Stomach (tissue), 9 donors: ENCODE measurements around the gene DOK5. TPM values are rescaled to one million over a fixed set of nuclear protein-coding genes. Genes with fewer than 3 reads are reported as not detected.
"Not testable (repeated sequence)": the region's sequence is repeated elsewhere in the genome, so short reads cannot be mapped to it uniquely, and the experiment has no call there.

ENCODE experiments used
- DNase-seq, 2 donors: peaks; one replicate each; pipeline versions ENCODE4 v3.0.0 to v3.0.0-alpha.2; 2013 to 2019
- H3K27ac ChIP-seq, 5 donors: fragments of 200-600 bp in 4 of 5; sonication (generic) in 4 of 5; one replicate each; pipeline ENCODE4 v1.5.1; 2013 to 2019; ENCODE audit warnings: mild to moderate bottlenecking in 1 of 5, moderate library complexity in 1 of 5
- H3K27me3 ChIP-seq, 3 donors: fragments of 200-600 bp; sonication (generic); one replicate each; pipeline ENCODE4 v1.5.1; 2017 to 2019; ENCODE audit warnings: mixed run types in 1 of 3
- H3K36me3 ChIP-seq, 4 donors: fragments of 200-600 bp; sonication (generic); 1 replicate in 3 of 4; 2 replicates in 1 of 4; pipeline ENCODE4 v1.5.1; 2016 to 2019
- H3K4me1 ChIP-seq, 4 donors: fragments of 200-600 bp; sonication (generic); one replicate each; pipeline ENCODE4 v1.5.1; 2016 to 2019
- H3K4me3 ChIP-seq, 4 donors: fragments of 200-600 bp; sonication (generic) in 3 of 4; one replicate each; pipeline ENCODE4 v1.5.1; 2016 to 2019; ENCODE audit warnings: mild to moderate bottlenecking in 1 of 4
- H3K9me3 ChIP-seq, 4 donors: fragments of 200-600 bp; sonication (generic); one replicate each; pipeline ENCODE4 v1.5.1; 2016 to 2019
- CTCF ChIP-seq, 7 experiments: fragments of 450-650 bp in 4 of 7; fragments of 200-600 bp in 3 of 7; sonication (generic) in 3 of 7; IDR thresholded peaks; one replicate each; pipeline ENCODE4 v1.5.1; 2016 to 2019; ENCODE audit warnings: antibody characterized with exemption in 7 of 7, control low read depth in 2 of 7, mild to moderate bottlenecking in 1 of 7
- EP300 ChIP-seq: sonication (generic); formaldehyde crosslinking; IDR thresholded peaks from one replicate; pipeline ENCODE4 v1.6.1; 2017; ENCODE audit warnings: antibody characterized with exemption
- POLR2A ChIP-seq, 4 donors: fragments of 450-650 bp; IDR thresholded peaks; one replicate each; pipeline ENCODE4 v1.6.1; 2016; ENCODE audit warnings: antibody characterized with exemption in 4 of 4, control low read depth in 2 of 4, mild to moderate bottlenecking in 1 of 4, moderate library complexity in 1 of 4
- POLR2AphosphoS5 ChIP-seq, 3 donors: sonication (generic); formaldehyde crosslinking; IDR thresholded peaks; one replicate each; pipeline ENCODE4 v1.6.1; 2016; ENCODE audit warnings: antibody characterized with exemption in 3 of 3
- WGBS, 5 donors: extraction: QIAGEN DNeasy Blood & Tissue Kit in 3 of 5; methylation state at CpG; one replicate each; pipeline versions ENCODE4 v1.1.5 to v1.1.7; 2013 to 2018; 5-methylcytosine and 5-hydroxymethylcytosine counted together
- intact Hi-C: fragments of 100-400 bp; cut with DNase I; formaldehyde crosslinking; loops from one replicate; pipeline ENCODE4 v1.15.1; 2023; ENCODE audit warnings: low total_unique reads
- polyA plus RNA-seq, 3 donors: library from polyadenylated mRNA; stranded (reverse); fragments of 200-250 nt; gene quantifications; one replicate each; pipeline ENCODE4 v1.2.3, GENCODE V29; 2013
- total RNA-seq, 5 donors: library from RNA; depleted of rRNA; stranded (reverse); fragments of >200 nt; gene quantifications; one replicate each; pipeline versions ENCODE4 v1.1.0 to v1.2.3, GENCODE V29; 2014 to 2016
- donor health status: healthy with polysubstance abuse.
- donor health status: Bipolar disorder and iron deficiency.
- donor health status: healthy.

The DOK5 gene
- total and polyA plus RNA-seq, 8 donors = 0.58 to 4.4 (median 1.1) TPM; not detected in 4

GRCh38 chr20:54477191-54477955 lies 2.0 kb downstream of the DOK5 start:
- TF ChIP-seq POLR2A (IDR thresholded peaks at IDR 0.05) (no peak), EP300 (no peak), CTCF (IDR thresholded peaks at IDR 0.05) (no peak), POLR2AphosphoS5 (IDR thresholded peaks at IDR 0.05) (no peak)
- Histone ChIP-seq H3K27me3 (peaks cover 0 to 42% (median 32%) of the 10 kb centered on the region in 3 donors), H3K4me1 (peaks cover 12 to 24% (median 20%) of the 10 kb centered on the region in 4 donors), H3K9me3 (no peaks in the 10 kb centered on the region), H3K4me3 (peak overlapping the region in 1 of 4 donors; percentile 69), H3K27ac (no peak overlapping the region), H3K36me3 (no peaks in the 10 kb centered on the region)
- no peak for DNase-seq
- intact Hi-C loops = no loop called here
- 14 to 39% (median 23%) methylated on average over 3 of the region's 3 CpGs for WGBS, 5 donors

DNA sequence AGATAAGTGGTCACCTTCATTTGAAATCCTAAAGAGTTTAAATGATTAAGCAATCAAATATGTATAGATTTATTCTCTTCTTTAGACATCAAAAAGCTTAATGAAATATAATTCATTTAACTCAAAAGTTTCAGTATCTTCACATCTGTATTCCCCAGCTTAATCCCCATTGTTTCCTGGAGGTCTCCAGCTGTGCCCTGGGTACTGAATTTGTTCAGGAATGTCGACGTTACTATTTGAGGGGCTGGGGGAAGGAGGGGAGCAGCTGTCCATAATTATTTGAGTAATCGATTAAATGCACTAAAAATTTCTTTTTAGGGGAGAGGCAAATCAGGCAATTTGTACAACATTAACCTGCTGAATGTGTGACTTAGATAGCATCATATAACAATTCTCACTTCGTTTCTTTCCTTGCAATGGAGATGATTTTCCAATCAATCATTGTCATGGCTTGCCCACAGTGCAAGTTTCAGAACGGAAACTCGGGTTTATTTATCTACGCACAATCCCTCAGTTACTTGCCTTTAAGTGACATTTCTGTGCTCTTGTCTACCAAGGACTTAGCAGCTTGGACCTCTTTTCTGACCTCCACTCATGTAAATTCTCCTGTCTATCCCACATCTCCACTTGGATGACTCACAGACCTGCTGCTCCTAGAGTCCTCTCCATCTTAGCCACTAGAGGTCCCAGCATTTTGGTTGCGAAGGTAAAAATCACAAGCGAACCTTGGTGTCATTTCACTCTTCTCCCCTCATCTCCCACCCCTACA lies 3.9 kb downstream of the DOK5 start:
- WGBS, 5 donors = 27 to 43% (median 35%) methylated on average over 9 of the region's 9 CpGs
- Histone ChIP-seq H3K9me3 (no peaks in the 10 kb centered on the region), H3K27me3 (peaks cover 0 to 40% (median 32%) of the 10 kb centered on the region in 3 donors), H3K4me1 (peaks cover 12 to 24% (median 20%) of the 10 kb centered on the region in 4 donors), H3K4me3 (no peak overlapping the region), H3K27ac (no peak overlapping the region), H3K36me3 (no peaks in the 10 kb centered on the region)
- TF ChIP-seq EP300 = no peak
- TF ChIP-seq POLR2AphosphoS5 (IDR thresholded peaks at IDR 0.05) = no peak
- no peak for TF ChIP-seq CTCF (IDR thresholded peaks at IDR 0.05)
- no peak for TF ChIP-seq POLR2A (IDR thresholded peaks at IDR 0.05)
- DNase-seq = no peak
- intact Hi-C loops = no loop called here

- DNase-seq, H3K4me3 ChIP-seq, H3K9me3 ChIP-seq, intact Hi-C loops, H3K36me3 ChIP-seq, H3K27ac ChIP-seq: not testable (repeated sequence)
- H3K27me3 ChIP-seq = peaks cover 0 to 34% (median 30%) of the 10 kb centered on the region in 3 donors
- WGBS, 5 donors = 68 to 77% (median 76%) methylated on average over 7 of the region's 7 CpGs
- peaks cover 12 to 22% (median 18%) of the 10 kb centered on the region in 4 donors for H3K4me1 ChIP-seq
Observed at GRCh38 chr20:54479937-54480336, 4.5 kb downstream of the DOK5 start.

- 92 to 97% (median 94%) methylated on average over 4 of the region's 4 CpGs for WGBS, 5 donors
- no peak overlapping the region for H3K27ac ChIP-seq
- no peak overlapping the region for H3K4me3 ChIP-seq
- H3K36me3 ChIP-seq = no peaks in the 10 kb centered on the region
- H3K27me3 ChIP-seq = peaks cover 0 to 19% (median 15%) of the 10 kb centered on the region in 3 donors
- H3K9me3 ChIP-seq = no peaks in the 10 kb centered on the region
- peaks cover 1 to 7% (median 4%) of the 10 kb centered on the region in 4 donors for H3K4me1 ChIP-seq
- no peak for DNase-seq
- no peak for TF ChIP-seq POLR2A (IDR thresholded peaks at IDR 0.05)
- TF ChIP-seq CTCF (IDR thresholded peaks at IDR 0.05) = no peak
- no peak for TF ChIP-seq EP300
- TF ChIP-seq POLR2AphosphoS5 (IDR thresholded peaks at IDR 0.05) = no peak
- intact Hi-C loops = no loop called here
Observed at GRCh38 chr20:54481442-54481841, 6.0 kb downstream of the DOK5 start.
